GM23248 (cell line): ENCODE results near the gene RPH3AL. TPM values are rescaled to one million over a fixed set of nuclear protein-coding genes. Genes with fewer than 3 reads are reported as not detected.

Experiments
- DNase-seq: peaks from one replicate; pipeline ENCODE4 v3.0.0-alpha.2; 2015
- H2AFZ ChIP-seq: fragments of 200-600 bp; sonication (generic); 2 replicates; pipeline ENCODE4 v1.6.1; 2016; ENCODE audit warnings: antibody characterized with exemption
- H3F3A ChIP-seq: fragments of 200-600 bp; sonication (generic); 2 replicates; pipeline ENCODE4 v1.6.1; 2016; ENCODE audit warnings: mild to moderate bottlenecking, antibody characterized with exemption, mixed run types; ENCODE audit not compliant: insufficient read depth
- H3K27ac ChIP-seq: fragments of 200-600 bp; sonication (generic); 2 replicates; pipeline ENCODE4 v1.5.1; 2016; ENCODE audit warnings: mild to moderate bottlenecking
- H3K27me3 ChIP-seq: fragments of 200-600 bp; sonication (generic); replicated peaks from 2 replicates; pipeline ENCODE4 v1.6.1; 2016; ENCODE audit warnings: mild to moderate bottlenecking; ENCODE audit not compliant: insufficient read depth
- H3K36me3 ChIP-seq: fragments of 200-600 bp; sonication (generic); 2 replicates; pipeline ENCODE4 v1.6.1; 2016; ENCODE audit warnings: low read depth, mild to moderate bottlenecking
- H3K4me1 ChIP-seq: fragments of 200-600 bp; sonication (generic); 2 replicates; pipeline ENCODE4 v1.6.1; 2016; ENCODE audit warnings: mild to moderate bottlenecking; ENCODE audit not compliant: insufficient read depth
- H3K4me2 ChIP-seq: fragments of 200-600 bp; sonication (generic); one replicate; pipeline ENCODE4 v1.6.1; 2016; ENCODE audit warnings: mild to moderate bottlenecking; ENCODE audit not compliant: unreplicated experiment
- H3K4me3 ChIP-seq: fragments of 200-600 bp; sonication (generic); 2 replicates; pipeline ENCODE4 v1.5.1; 2016; ENCODE audit warnings: mild to moderate bottlenecking
- H3K79me2 ChIP-seq: fragments of 200-600 bp; sonication (generic); 2 replicates; pipeline ENCODE4 v1.6.1; 2016; ENCODE audit warnings: mild to moderate bottlenecking; ENCODE audit not compliant: insufficient read depth
- H3K9ac ChIP-seq: fragments of 200-600 bp; sonication (generic); 2 replicates; pipeline ENCODE4 v1.6.1; 2016; ENCODE audit warnings: mild to moderate bottlenecking
- H3K9me2 ChIP-seq: fragments of 200-600 bp; sonication (generic); 2 replicates; pipeline ENCODE4 v1.6.1; 2016; ENCODE audit warnings: mixed run types, mild to moderate bottlenecking, moderate library complexity; ENCODE audit not compliant: insufficient read depth
- H3K9me3 ChIP-seq: fragments of 200-600 bp; sonication (generic); one replicate; pipeline ENCODE4 v1.6.1; 2017; ENCODE audit warnings: low read depth
- H4K20me1 ChIP-seq: fragments of 200-600 bp; sonication (generic); 2 replicates; pipeline ENCODE4 v1.6.0; 2016; ENCODE audit not compliant: insufficient read depth
- EZH2 ChIP-seq: fragments of 200-600 bp; sonication (generic); IDR thresholded peaks from 2 replicates; pipeline ENCODE4 v1.6.1; 2018; ENCODE audit warnings: antibody characterized with exemption, mild to moderate bottlenecking; ENCODE audit not compliant: insufficient read depth, poor library complexity, severe bottlenecking
- EZH2phosphoT487 ChIP-seq: fragments of 200-600 bp; sonication (generic); IDR thresholded peaks from 2 replicates; pipeline ENCODE4 v1.6.1; 2018; ENCODE audit warnings: antibody characterized with exemption, moderate library complexity, mild to moderate bottlenecking, low read depth; ENCODE audit not compliant: insufficient read depth
- WGBS, 2 experiments: methylation state at CpG; one replicate each; pipeline ENCODE4 v1.1.6; 2015 to 2017; ENCODE audit warnings: low lambda C conversion rate in 2 of 2, low coverage in 1 of 2; ENCODE audit errors: missing lambda C conversion rate in 2 of 2; 5-methylcytosine and 5-hydroxymethylcytosine counted together
- in situ Hi-C: fragments of 300-500 bp; cut with MboI; formaldehyde crosslinking; loops from 2 replicates; pipeline ENCODE4 v1.15.0; 2020
- polyA plus RNA-seq: library from polyadenylated mRNA; unstranded; fragments of >200 nt; fragmentation: Nextera tagmentation; extraction: Ambion mirVana; gene quantifications from 2 replicates; pipeline ENCODE4 v1.2.1, GENCODE V29; 2016
- total RNA-seq: library from RNA; depleted of rRNA; stranded (reverse); fragments of >200 nt; shearing (Covaris generic); gene quantifications from 2 replicates; pipeline ENCODE4 v1.2.3, GENCODE V29; 2014

The RPH3AL gene
- total and polyA plus RNA-seq, 2 experiments from 2014 or later = 2.7 to 5.2 TPM

- Histone ChIP-seq H3K4me2 (no peak overlapping the region), H3K9me2 (no peaks in the 10 kb centered on the region), H3K4me3 (no peak overlapping the region), H3K4me1 (no peaks in the 10 kb centered on the region), H3K27me3 (no peaks in the 10 kb centered on the region), H2AFZ (no peak overlapping the region), H4K20me1 (no peaks in the 10 kb centered on the region), H3K36me3 (no peaks in the 10 kb centered on the region), H3F3A (no peaks in the 10 kb centered on the region), H3K9ac (no peak overlapping the region), H3K9me3 (no peaks in the 10 kb centered on the region), H3K79me2 (no peaks in the 10 kb centered on the region), H3K27ac (no peak overlapping the region)
- in situ Hi-C loops = no loop called here
- TF ChIP-seq EZH2phosphoT487 (no peak), EZH2 (no peak)
- DNase-seq = no peak
- 68 to 76% methylated on average over 12 to 15 of the region's 15 CpGs for WGBS, 2 experiments
Observed at GRCh38 chr17:229709-230394, 122.8 kb downstream of the RPH3AL start.

GRCh38 chr17:228951-229708, 123.5 kb downstream of the RPH3AL start:
- Histone ChIP-seq H3K27me3 (no peaks in the 10 kb centered on the region), H3K9me3 (no peaks in the 10 kb centered on the region), H3K36me3 (no peaks in the 10 kb centered on the region), H3K79me2 (no peaks in the 10 kb centered on the region), H3K9me2 (no peaks in the 10 kb centered on the region), H3K4me1 (no peaks in the 10 kb centered on the region), H4K20me1 (no peaks in the 10 kb centered on the region), H3K9ac (no peak overlapping the region), H3K4me2 (no peak overlapping the region), H3K4me3 (no peak overlapping the region), H3K27ac (no peak overlapping the region), H3F3A (no peaks in the 10 kb centered on the region), H2AFZ (no peak overlapping the region)
- no peak for TF ChIP-seq EZH2
- TF ChIP-seq EZH2phosphoT487 = no peak
- WGBS, 2 experiments = 71 to 80% methylated on average over 8 of the region's 8 CpGs
- DNase-seq = no peak
- in situ Hi-C loops = no loop called here

- H2AFZ ChIP-seq = no peak overlapping the region
- H3K36me3 ChIP-seq = no peaks in the 10 kb centered on the region
- H3F3A ChIP-seq = no peaks in the 10 kb centered on the region
- no peaks in the 10 kb centered on the region for H3K27me3 ChIP-seq
- H3K4me2 ChIP-seq = no peak overlapping the region
- H3K9me2 ChIP-seq = no peaks in the 10 kb centered on the region
- H3K9ac ChIP-seq = no peak overlapping the region
- no peak overlapping the region for H3K4me3 ChIP-seq
- no peak overlapping the region for H3K27ac ChIP-seq
- no peaks in the 10 kb centered on the region for H3K79me2 ChIP-seq
- no peak for TF ChIP-seq EZH2
- H3K9me3 ChIP-seq = no peaks in the 10 kb centered on the region
- H4K20me1 ChIP-seq = no peaks in the 10 kb centered on the region
- in situ Hi-C loops = no loop called here
- no peak for DNase-seq
- H3K4me1 ChIP-seq = no peaks in the 10 kb centered on the region
- WGBS, 2 experiments = 73 to 80% methylated on average over 17 to 19 of the region's 19 CpGs
Observed at GRCh38 chr17:227946-228615, 124.5 kb downstream of the RPH3AL start.

- Histone ChIP-seq H3F3A (no peaks in the 10 kb centered on the region), H2AFZ (no peak overlapping the region)
- in situ Hi-C loops = no loop called here
Observed at GRCh38 chr17:227078-227945, 125.3 kb downstream of the RPH3AL start.

More at GRCh38 chr17:227078-227945, 125.3 kb downstream of the RPH3AL start:
- Histone ChIP-seq H3K9me2 (no peaks in the 10 kb centered on the region), H3K27me3 (no peaks in the 10 kb centered on the region), H4K20me1 (no peaks in the 10 kb centered on the region), H3K36me3 (no peaks in the 10 kb centered on the region), H3K4me1 (no peaks in the 10 kb centered on the region), H3K9ac (no peak overlapping the region), H3K4me2 (no peak overlapping the region), H3K79me2 (no peaks in the 10 kb centered on the region), H3K9me3 (no peaks in the 10 kb centered on the region), H3K27ac (no peak overlapping the region), H3K4me3 (no peak overlapping the region)
- no peak for DNase-seq
- 33 to 39% methylated on average over 14 to 15 of the region's 15 CpGs for WGBS, 2 experiments
- TF ChIP-seq EZH2phosphoT487 (no peak), EZH2 (no peak)
